GM23338 (cell line): Measurements from ENCODE around the gene PAX5. TPM values are rescaled to one million over a fixed set of nuclear protein-coding genes. Genes with fewer than 3 reads are reported as not detected.

ENCODE experiments used
- ATAC-seq: fragments of 200-7000 bp; cut with Tn5 transposase; 3 replicates; pipeline ENCODE4 v1.9.1; 2020
- DNase-seq: peaks from one replicate; pipeline ENCODE4 v3.0.0-alpha.2; 2015; ENCODE audit warnings: low spot score
- H2AFZ ChIP-seq: fragments of 200-600 bp; sonication (generic); 2 replicates; pipeline ENCODE4 v1.8.0; 2016; ENCODE audit warnings: antibody characterized with exemption, mild to moderate bottlenecking, moderate library complexity
- H3F3A ChIP-seq: fragments of 200-600 bp; sonication (generic); replicated peaks from 2 replicates; pipeline ENCODE4 v1.8.0; 2017; ENCODE audit warnings: antibody characterized with exemption, mixed run types, low read depth
- H3K27ac ChIP-seq: fragments of 200-600 bp; sonication (generic); 2 replicates; pipeline ENCODE4 v1.6.1; 2016; ENCODE audit warnings: low read depth
- H3K27me3 ChIP-seq: fragments of 200-600 bp; sonication (generic); 2 replicates; pipeline ENCODE4 v1.8.0; 2016; ENCODE audit warnings: mild to moderate bottlenecking, mixed run types, moderate library complexity; ENCODE audit not compliant: insufficient read depth
- H3K36me3 ChIP-seq: fragments of 200-600 bp; sonication (generic); 2 replicates; pipeline ENCODE4 v1.8.0; 2016; ENCODE audit warnings: mild to moderate bottlenecking; ENCODE audit not compliant: insufficient read depth
- H3K4me1 ChIP-seq: fragments of 200-600 bp; sonication (generic); 2 replicates; pipeline ENCODE4 v1.8.0; 2016; ENCODE audit warnings: mild to moderate bottlenecking, moderate library complexity; ENCODE audit not compliant: insufficient read depth
- H3K4me2 ChIP-seq: fragments of 200-600 bp; sonication (generic); 2 replicates; pipeline ENCODE4 v1.7.1; 2017; ENCODE audit warnings: mixed run types
- H3K4me3 ChIP-seq: fragments of 200-600 bp; sonication (generic); 2 replicates; pipeline ENCODE4 v1.6.1; 2016; ENCODE audit warnings: mixed run types
- H3K79me2 ChIP-seq: fragments of 200-600 bp; sonication (generic); replicated peaks from 2 replicates; pipeline ENCODE4 v1.8.0; 2017; ENCODE audit warnings: mild to moderate bottlenecking; ENCODE audit not compliant: insufficient read depth
- H3K9me2 ChIP-seq: fragments of 200-600 bp; sonication (generic); 2 replicates; pipeline ENCODE4 v1.8.0; 2017; ENCODE audit not compliant: insufficient read depth
- H4K20me1 ChIP-seq: fragments of 200-600 bp; sonication (generic); replicated peaks from 2 replicates; pipeline ENCODE4 v1.8.0; 2017; ENCODE audit warnings: mild to moderate bottlenecking; ENCODE audit not compliant: insufficient read depth
- H3K27ac Mint-ChIP-seq: 2 replicates; pipeline ENCODE4 v1.8.0; 2020; ENCODE audit warnings: inconsistent platforms, mild to moderate bottlenecking, moderate library complexity, mixed read lengths
- H3K27me3 Mint-ChIP-seq: 3 replicates; pipeline ENCODE4 v1.8.0; 2022; ENCODE audit warnings: low read depth, mild to moderate bottlenecking, moderate library complexity, mixed read lengths, inconsistent platforms; ENCODE audit not compliant: insufficient read depth, poor library complexity
- H3K36me3 Mint-ChIP-seq: 3 replicates; pipeline ENCODE4 v1.8.0; 2021; ENCODE audit warnings: low read depth, mild to moderate bottlenecking, inconsistent platforms, moderate library complexity, mixed read lengths
- H3K4me1 Mint-ChIP-seq: 3 replicates; pipeline ENCODE4 v1.8.0; 2020; ENCODE audit warnings: mild to moderate bottlenecking, inconsistent platforms, mixed read lengths
- H3K4me3 Mint-ChIP-seq: 3 replicates; pipeline ENCODE4 v1.8.0; 2021; ENCODE audit warnings: moderate library complexity, mild to moderate bottlenecking, inconsistent platforms, mixed read lengths
- H3K9me3 Mint-ChIP-seq: 3 replicates; pipeline ENCODE4 v1.8.0; 2020; ENCODE audit warnings: moderate library complexity, mild to moderate bottlenecking, inconsistent platforms, mixed read lengths
- CREB1 ChIP-seq: fragments of 250-450 bp; sonication (Bioruptor Pico); IDR thresholded peaks from 2 replicates; pipeline ENCODE4 v1.5.0; 2020; ENCODE audit warnings: low read depth, mild to moderate bottlenecking, moderate library complexity
- CTCF ChIP-seq, 2 experiments: fragments of 200-600 bp in 1 of 2; sonication (generic) in 1 of 2; conservative IDR thresholded peaks; 2 replicates each; pipeline versions ENCODE4 v1.5.1 to v1.6.1; 2016 to 2017; ENCODE audit warnings: antibody characterized with exemption in 2 of 2, low read depth in 2 of 2, mild to moderate bottlenecking in 2 of 2, moderate library complexity in 1 of 2
- ETS1 ChIP-seq: IDR thresholded peaks from 2 replicates; pipeline ENCODE4 v1.6.1; 2016; ENCODE audit warnings: antibody characterized with exemption
- EZH2 ChIP-seq: fragments of 200-600 bp; sonication (generic); IDR thresholded peaks from one replicate; pipeline ENCODE4 v1.8.0; 2017; ENCODE audit warnings: antibody characterized with exemption, mild to moderate bottlenecking, low read depth; ENCODE audit not compliant: unreplicated experiment
- EZH2phosphoT487 ChIP-seq: fragments of 200-600 bp; sonication (generic); IDR thresholded peaks from one replicate; pipeline ENCODE4 v1.8.1; 2018; ENCODE audit warnings: antibody characterized with exemption; ENCODE audit not compliant: unreplicated experiment
- JUNB ChIP-seq: IDR thresholded peaks from one replicate; pipeline ENCODE4 v1.6.1; 2016; ENCODE audit warnings: antibody characterized with exemption; ENCODE audit not compliant: unreplicated experiment
- NANOG ChIP-seq: IDR thresholded peaks from 2 replicates; pipeline ENCODE4 v1.6.1; 2016; ENCODE audit warnings: antibody characterized with exemption, borderline replicate concordance
- POLR2AphosphoS5 ChIP-seq: IDR thresholded peaks from 2 replicates; pipeline ENCODE4 v1.6.1; 2016; ENCODE audit warnings: antibody characterized with exemption, low read depth
- REST ChIP-seq: IDR thresholded peaks from one replicate; pipeline ENCODE4 v1.6.1; 2018; ENCODE audit warnings: antibody characterized with exemption; ENCODE audit not compliant: unreplicated experiment
- STAT1 ChIP-seq: IDR thresholded peaks from one replicate; pipeline ENCODE4 v1.6.1; 2016; ENCODE audit warnings: antibody characterized with exemption; ENCODE audit not compliant: unreplicated experiment
- ZNF114 ChIP-seq: fragments of 250-450 bp; sonication (Bioruptor Pico); IDR thresholded peaks from 2 replicates; pipeline ENCODE4 v1.5.0; 2020; ENCODE audit warnings: mild to moderate bottlenecking, moderate library complexity
- ZNF331 ChIP-seq: fragments of 250-450 bp; sonication (Bioruptor Pico); IDR thresholded peaks from 2 replicates; pipeline ENCODE4 v1.5.0; 2020; ENCODE audit warnings: low read depth, mild to moderate bottlenecking, moderate library complexity
- ZNF462 ChIP-seq: fragments of 250-450 bp; sonication (Bioruptor Pico); IDR thresholded peaks from 2 replicates; pipeline ENCODE4 v1.5.0; 2020; ENCODE audit warnings: mild to moderate bottlenecking, moderate library complexity
- polyA plus RNA-seq: library from polyadenylated mRNA; unstranded; fragments of >200 nt; fragmentation: Nextera tagmentation; extraction: Ambion mirVana; gene quantifications from 2 replicates; pipeline ENCODE4 v1.2.1, GENCODE V29; 2016
- total RNA-seq: library from RNA; depleted of rRNA; stranded (reverse); fragments of >200 nt; shearing (Covaris generic); gene quantifications from 2 replicates; pipeline ENCODE4 v1.2.3, GENCODE V29; 2014

PAX5 gene
- total and polyA plus RNA-seq, 2 experiments from 2014 or later, result 0.17 to 0.60 TPM

GRCh38 chr9:36901528-36901927 is 132.5 kb downstream of the PAX5 start:
- no peak for ATAC-seq
- no peaks in the 10 kb centered on the region for H3F3A ChIP-seq
- no peaks in the 10 kb centered on the region for H4K20me1 ChIP-seq
- no peaks in the 10 kb centered on the region; the same call in 2 of the 3 replicates for H3K9me3 Mint-ChIP-seq
- no peak overlapping the region for H2AFZ ChIP-seq
- H3K79me2 ChIP-seq, result no peaks in the 10 kb centered on the region
- H3K9me2 ChIP-seq, result no peaks in the 10 kb centered on the region
- H3K27ac ChIP-seq, result no peak overlapping the region
- no peak for TF ChIP-seq CREB1 (CRISPR knock-in tag)
- no peak for TF ChIP-seq ZNF114 (CRISPR knock-in tag)
- TF ChIP-seq REST, result no peak
- no peak for TF ChIP-seq ZNF331
- TF ChIP-seq ETS1, result no peak
- no peak for TF ChIP-seq EZH2
- TF ChIP-seq STAT1, result no peak
- no peak for TF ChIP-seq ZNF462 (CRISPR knock-in tag)
- no peak for TF ChIP-seq POLR2AphosphoS5
- no peak for TF ChIP-seq NANOG
- no peak for TF ChIP-seq CTCF (conservative IDR thresholded peaks at IDR 0.05; ENCODE audit: low read depth in 2 of 2)
- TF ChIP-seq EZH2phosphoT487, result no peak
- TF ChIP-seq JUNB, result no peak
- H3K27ac Mint-ChIP-seq, result no peak overlapping the region
- H3K4me3 ChIP-seq, result no peak overlapping the region
- H3K36me3 ChIP-seq, result no peaks in the 10 kb centered on the region
- no peaks in the 10 kb centered on the region; the same call in 2 of the 3 replicates for H3K36me3 Mint-ChIP-seq
- H3K4me1 ChIP-seq, result no peaks in the 10 kb centered on the region
- DNase-seq, result no peak
- H3K27me3 ChIP-seq, result no peaks in the 10 kb centered on the region
- no peak overlapping the region for H3K4me3 Mint-ChIP-seq
- H3K27me3 Mint-ChIP-seq, result no peaks in the 10 kb centered on the region
- H3K4me1 Mint-ChIP-seq, result peaks cover 24% of the 10 kb centered on the region
- H3K4me2 ChIP-seq, result no peak overlapping the region
